WTC11 (cell line): Measurements from ENCODE around the gene ATP2B3.

Experiments used
- AFF4 ChIP-seq: sonication (generic); formaldehyde crosslinking; IDR thresholded peaks from 2 replicates; pipeline ENCODE4 v1.8.1; 2023; ENCODE audit warnings: mild to moderate bottlenecking, missing genetic modification reagents, borderline replicate concordance
- CTCF ChIP-seq: fragments of 200-600 bp; IDR thresholded peaks from 2 replicates; pipeline ENCODE4 v1.8.0; 2022; ENCODE audit warnings: antibody characterized with exemption
- E2F1 ChIP-seq: sonication (generic); formaldehyde crosslinking; IDR thresholded peaks from 2 replicates; pipeline ENCODE4 v1.8.0; 2022; ENCODE audit warnings: mild to moderate bottlenecking, missing genetic modification reagents
- HMGXB4 ChIP-seq: sonication (generic); formaldehyde crosslinking; IDR thresholded peaks from 2 replicates; pipeline ENCODE4 v1.8.1; 2023; ENCODE audit warnings: mild to moderate bottlenecking, moderate library complexity, missing genetic modification reagents
- JUN ChIP-seq: sonication (generic); formaldehyde crosslinking; IDR thresholded peaks from 2 replicates; pipeline ENCODE4 v1.8.0; 2023; ENCODE audit warnings: mild to moderate bottlenecking, missing genetic modification reagents
- NR2C2 ChIP-seq: sonication (generic); formaldehyde crosslinking; IDR thresholded peaks from 2 replicates; pipeline ENCODE4 v1.8.0; 2022; ENCODE audit warnings: mild to moderate bottlenecking, missing genetic modification reagents
- SMAD3 ChIP-seq: sonication (generic); formaldehyde crosslinking; IDR thresholded peaks from 2 replicates; pipeline ENCODE4 v1.8.0; 2022; ENCODE audit warnings: missing genetic modification reagents, mild to moderate bottlenecking, borderline replicate concordance
- TCF7 ChIP-seq: sonication (generic); formaldehyde crosslinking; IDR thresholded peaks from 2 replicates; pipeline ENCODE4 v1.8.0; 2022; ENCODE audit warnings: mild to moderate bottlenecking, low read depth, missing genetic modification reagents, moderate library complexity
- TP53 ChIP-seq: sonication (generic); formaldehyde crosslinking; IDR thresholded peaks from 2 replicates; pipeline ENCODE4 v1.8.1; 2023; ENCODE audit warnings: mild to moderate bottlenecking, missing genetic modification reagents
- USF2 ChIP-seq: sonication (generic); formaldehyde crosslinking; IDR thresholded peaks from 2 replicates; pipeline ENCODE4 v1.8.1; 2023; ENCODE audit warnings: mild to moderate bottlenecking, missing genetic modification reagents, moderate library complexity
- ZNF219 ChIP-seq: sonication (generic); formaldehyde crosslinking; IDR thresholded peaks from 2 replicates; pipeline ENCODE4 v1.8.0; 2023; ENCODE audit warnings: missing genetic modification reagents, mild to moderate bottlenecking, borderline replicate concordance

- TF ChIP-seq CTCF (no peak), NR2C2 (CRISPR knock-in tag) (no peak), HMGXB4 (CRISPR knock-in tag) (no peak), E2F1 (CRISPR knock-in tag) (no peak), SMAD3 (CRISPR knock-in tag) (no peak), TP53 (CRISPR knock-in tag) (no peak), JUN (CRISPR knock-in tag) (no peak), ZNF219 (CRISPR knock-in tag) (no peak), TCF7 (CRISPR knock-in tag) (no peak), USF2 (CRISPR knock-in tag) (no peak), AFF4 (CRISPR knock-in tag) (no peak)
Measured at GRCh38 chrX:153551135-153551534, 33.7 kb downstream of the ATP2B3 start.
